MM.1S (cell line): Measurements from ENCODE around the gene LRRC63.

Experiments
- DNase-seq: peaks from one replicate; pipeline ENCODE4 v3.0.0-alpha.2; 2015
- H2AFZ ChIP-seq: fragments of 300-600 bp; sonication (generic); 2 replicates; pipeline ENCODE4 v1.6.0; 2016; ENCODE audit warnings: antibody characterized with exemption, low read length
- H3F3A ChIP-seq: fragments of 300-600 bp; sonication (generic); 2 replicates; pipeline ENCODE4 v1.6.1; 2016; ENCODE audit warnings: mild to moderate bottlenecking, antibody characterized with exemption, low read length, moderate library complexity, mixed read lengths; ENCODE audit not compliant: insufficient read depth
- H3K27ac ChIP-seq: fragments of 300-600 bp; sonication (generic); 2 replicates; pipeline ENCODE4 v1.5.1; 2016; ENCODE audit warnings: mild to moderate bottlenecking, low read length
- H3K27me3 ChIP-seq: fragments of 300-600 bp; sonication (generic); replicated peaks from 2 replicates; pipeline ENCODE4 v1.6.0; 2016; ENCODE audit warnings: low read length; ENCODE audit not compliant: insufficient read depth
- H3K36me3 ChIP-seq: fragments of 300-600 bp; sonication (generic); replicated peaks from 2 replicates; pipeline ENCODE4 v1.6.1; 2016; ENCODE audit warnings: mild to moderate bottlenecking, low read length, mixed read lengths; ENCODE audit not compliant: insufficient read depth
- H3K4me1 ChIP-seq: fragments of 300-600 bp; sonication (generic); 2 replicates; pipeline ENCODE4 v1.6.1; 2016; ENCODE audit warnings: low read length, mixed read lengths
- H3K4me2 ChIP-seq: fragments of 300-600 bp; sonication (generic); 2 replicates; pipeline ENCODE4 v1.6.0; 2016; ENCODE audit warnings: low read depth, low read length
- H3K4me3 ChIP-seq: fragments of 300-600 bp; sonication (generic); 2 replicates; pipeline ENCODE4 v1.5.1; 2016; ENCODE audit warnings: low read length, mixed read lengths
- H3K79me2 ChIP-seq: fragments of 300-600 bp; sonication (generic); 2 replicates; pipeline ENCODE4 v1.6.1; 2016; ENCODE audit warnings: mixed run types, low read length, mixed read lengths
- H3K9ac ChIP-seq: fragments of 300-600 bp; sonication (generic); 2 replicates; pipeline ENCODE4 v1.6.1; 2016; ENCODE audit warnings: low read length, mixed read lengths
- H3K9me2 ChIP-seq: fragments of 300-600 bp; sonication (generic); replicated peaks from 2 replicates; pipeline ENCODE4 v1.6.1; 2016; ENCODE audit warnings: mild to moderate bottlenecking, low read length, mixed read lengths; ENCODE audit not compliant: insufficient read depth
- H3K9me3 ChIP-seq: fragments of 300-600 bp; sonication (generic); replicated peaks from 2 replicates; pipeline ENCODE4 v1.6.1; 2016; ENCODE audit warnings: mild to moderate bottlenecking, low read length, mixed read lengths; ENCODE audit not compliant: insufficient read depth
- H4K20me1 ChIP-seq: fragments of 300-600 bp; sonication (generic); 2 replicates; pipeline ENCODE4 v1.6.1; 2016; ENCODE audit warnings: mild to moderate bottlenecking, low read length, moderate library complexity, mixed read lengths; ENCODE audit not compliant: insufficient read depth
- EZH2 ChIP-seq: fragments of 300-600 bp; sonication (generic); optimal IDR thresholded peaks from 2 replicates; pipeline ENCODE3; 2017; ENCODE audit warnings: low read depth, mild to moderate bottlenecking, antibody characterized with exemption, low read length, mixed read lengths
- EZH2phosphoT487 ChIP-seq: fragments of 300-600 bp; sonication (generic); IDR thresholded peaks from 2 replicates; pipeline ENCODE4 v1.6.1; 2018; ENCODE audit warnings: antibody characterized with exemption, low read length
- TF ChIP-seq, protein P1 (sequence below): fragments of 300-600 bp; sonication (generic); IDR thresholded peaks from 2 replicates; pipeline ENCODE4 v1.5.1; 2016; ENCODE audit warnings: antibody characterized with exemption, low read length, mixed read lengths

Gene LRRC63

GRCh38 chr13:46232281-46232680, 20.6 kb downstream of the LRRC63 start:
- no peak overlapping the region for H3K4me2 ChIP-seq
- peaks cover 8% of the 10 kb centered on the region; the same call in 1 of the 2 replicates for H3K4me1 ChIP-seq
- H4K20me1 ChIP-seq: no peaks in the 10 kb centered on the region
- H2AFZ ChIP-seq: no peak overlapping the region
- no peaks in the 10 kb centered on the region for H3K79me2 ChIP-seq
- H3K27ac ChIP-seq: no peak overlapping the region
- no peaks in the 10 kb centered on the region for H3K9me2 ChIP-seq
- H3K9ac ChIP-seq: no peak overlapping the region
- no peak for DNase-seq
- no peaks in the 10 kb centered on the region for H3K27me3 ChIP-seq
- no peaks in the 10 kb centered on the region for H3F3A ChIP-seq
- no peak overlapping the region for H3K4me3 ChIP-seq
- H3K9me3 ChIP-seq: no peaks in the 10 kb centered on the region
- no peaks in the 10 kb centered on the region for H3K36me3 ChIP-seq
- TF ChIP-seq EZH2phosphoT487 (no peak), EZH2 (no peak)
- TF ChIP-seq, protein P1, sequence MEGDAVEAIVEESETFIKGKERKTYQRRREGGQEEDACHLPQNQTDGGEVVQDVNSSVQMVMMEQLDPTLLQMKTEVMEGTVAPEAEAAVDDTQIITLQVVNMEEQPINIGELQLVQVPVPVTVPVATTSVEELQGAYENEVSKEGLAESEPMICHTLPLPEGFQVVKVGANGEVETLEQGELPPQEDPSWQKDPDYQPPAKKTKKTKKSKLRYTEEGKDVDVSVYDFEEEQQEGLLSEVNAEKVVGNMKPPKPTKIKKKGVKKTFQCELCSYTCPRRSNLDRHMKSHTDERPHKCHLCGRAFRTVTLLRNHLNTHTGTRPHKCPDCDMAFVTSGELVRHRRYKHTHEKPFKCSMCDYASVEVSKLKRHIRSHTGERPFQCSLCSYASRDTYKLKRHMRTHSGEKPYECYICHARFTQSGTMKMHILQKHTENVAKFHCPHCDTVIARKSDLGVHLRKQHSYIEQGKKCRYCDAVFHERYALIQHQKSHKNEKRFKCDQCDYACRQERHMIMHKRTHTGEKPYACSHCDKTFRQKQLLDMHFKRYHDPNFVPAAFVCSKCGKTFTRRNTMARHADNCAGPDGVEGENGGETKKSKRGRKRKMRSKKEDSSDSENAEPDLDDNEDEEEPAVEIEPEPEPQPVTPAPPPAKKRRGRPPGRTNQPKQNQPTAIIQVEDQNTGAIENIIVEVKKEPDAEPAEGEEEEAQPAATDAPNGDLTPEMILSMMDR: no peak

DNA sequence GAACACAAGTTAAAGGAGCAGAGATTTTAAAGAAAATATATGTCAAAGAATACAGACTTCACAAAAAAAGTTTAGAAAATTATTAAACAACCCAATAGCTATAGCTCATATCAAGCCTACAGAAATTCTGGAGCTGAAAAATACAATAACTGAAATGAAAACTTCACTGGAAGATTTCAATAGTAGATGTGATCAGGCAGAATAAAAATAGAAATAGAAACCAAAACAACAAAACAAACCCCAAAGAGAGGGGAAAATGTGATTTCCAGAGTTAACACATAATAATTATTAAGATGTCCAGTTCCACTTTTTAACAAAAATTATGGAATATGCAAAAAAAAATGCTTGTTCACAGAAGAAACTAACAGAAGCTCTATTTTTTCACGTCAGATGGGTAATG, 23.6 kb downstream of the LRRC63 start:
- Histone ChIP-seq H3K27me3 (no peaks in the 10 kb centered on the region), H3K27ac (no peak overlapping the region), H4K20me1 (no peaks in the 10 kb centered on the region), H3K9me2 (no peaks in the 10 kb centered on the region), H3K79me2 (no peaks in the 10 kb centered on the region), H3K4me2 (peak overlapping the region; percentile 2; the same call in 1 of the 2 replicates), H3K9ac (no peak overlapping the region), H3K36me3 (no peaks in the 10 kb centered on the region), H3K9me3 (no peaks in the 10 kb centered on the region), H2AFZ (no peak overlapping the region), H3K4me1 (peaks cover 8% of the 10 kb centered on the region; the same call in 1 of the 2 replicates), H3F3A (no peaks in the 10 kb centered on the region), H3K4me3 (no peak overlapping the region)
- no peak for DNase-seq
- TF ChIP-seq EZH2 (no peak), EZH2phosphoT487 (no peak)
- TF ChIP-seq, protein P1: no peak

- no peaks in the 10 kb centered on the region for H3K9me2 ChIP-seq
- H4K20me1 ChIP-seq: no peaks in the 10 kb centered on the region
- no peak overlapping the region for H3K4me2 ChIP-seq
- H3K9me3 ChIP-seq: no peaks in the 10 kb centered on the region
- H3K79me2 ChIP-seq: no peaks in the 10 kb centered on the region
- DNase-seq: no peak
- TF ChIP-seq, protein P1: no peak
- no peak for TF ChIP-seq EZH2phosphoT487
- no peak for TF ChIP-seq EZH2
- H3K4me3 ChIP-seq: no peak overlapping the region
- H3K27me3 ChIP-seq: no peaks in the 10 kb centered on the region
- no peak overlapping the region for H3K9ac ChIP-seq
- H3K4me1 ChIP-seq: no peaks in the 10 kb centered on the region
- no peak overlapping the region for H3K27ac ChIP-seq
- H2AFZ ChIP-seq: no peak overlapping the region
- H3K36me3 ChIP-seq: no peaks in the 10 kb centered on the region
- H3F3A ChIP-seq: no peaks in the 10 kb centered on the region
Measured at GRCh38 chr13:46265292-46265691, 53.6 kb downstream of the LRRC63 start.
